Dermis lymphatic vessel endothelial cell (primary cell): ENCODE results near the gene ZNF234. TPM values are rescaled to one million over a fixed set of nuclear protein-coding genes. Genes with fewer than 3 reads are reported as not detected.

Experiments used
- total RNA-seq: library from RNA; depleted of rRNA; stranded (reverse); fragments of >200 nt; gene quantifications from 2 replicates; pipeline ENCODE4 v1.2.1, GENCODE V29; 2014

The ZNF234 gene
- total RNA-seq, result 8.0 and 12.5 TPM in 2 replicates

DNA sequence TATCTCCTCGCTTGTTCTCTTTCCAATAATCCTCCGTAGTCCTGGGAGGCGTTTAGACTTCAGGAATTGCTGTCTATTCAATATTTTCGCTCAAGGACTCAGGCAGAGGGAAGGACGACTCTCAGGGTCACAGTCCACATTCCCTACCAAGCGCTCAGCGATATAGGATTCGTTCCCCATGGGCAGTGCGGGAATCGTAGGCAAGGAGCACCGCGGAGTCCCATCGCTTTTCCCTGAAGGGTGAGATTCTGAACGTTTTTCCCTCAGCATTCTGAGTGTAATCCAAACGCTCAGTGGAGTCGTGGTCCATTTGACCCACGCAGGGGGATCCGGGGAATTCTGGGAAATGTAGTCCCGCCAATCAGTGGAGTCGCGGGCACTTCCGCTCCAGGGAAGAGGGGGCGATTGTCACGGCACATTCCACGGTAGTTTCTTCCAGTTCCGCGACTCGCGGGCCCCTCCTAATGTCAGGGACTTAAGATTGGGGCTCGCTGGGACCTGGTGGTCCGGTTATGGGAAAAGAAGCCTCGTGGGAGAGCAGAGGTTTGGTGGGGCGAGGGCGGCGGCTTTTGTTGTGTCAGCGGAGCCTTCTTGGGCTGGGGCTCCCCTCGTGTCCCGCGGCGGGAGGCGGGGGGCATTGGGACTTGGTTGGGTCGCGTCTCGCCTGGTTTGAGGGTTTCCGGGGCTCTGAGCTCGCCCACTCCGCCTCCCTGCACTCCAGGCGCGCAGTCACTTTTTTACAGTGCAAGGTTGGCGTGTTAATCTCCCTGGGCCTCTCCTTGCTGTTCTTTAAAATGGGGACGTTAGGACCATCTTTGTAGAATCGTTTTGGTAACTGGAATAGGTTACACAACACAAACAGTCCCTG is at the start of gene ZNF234:
TSS of gene ZNF234 (plus strand) at position 364 of the 868 bp plus-strand sequence. CDS start 3,079 bp downstream, outside the sequence.

DNA sequence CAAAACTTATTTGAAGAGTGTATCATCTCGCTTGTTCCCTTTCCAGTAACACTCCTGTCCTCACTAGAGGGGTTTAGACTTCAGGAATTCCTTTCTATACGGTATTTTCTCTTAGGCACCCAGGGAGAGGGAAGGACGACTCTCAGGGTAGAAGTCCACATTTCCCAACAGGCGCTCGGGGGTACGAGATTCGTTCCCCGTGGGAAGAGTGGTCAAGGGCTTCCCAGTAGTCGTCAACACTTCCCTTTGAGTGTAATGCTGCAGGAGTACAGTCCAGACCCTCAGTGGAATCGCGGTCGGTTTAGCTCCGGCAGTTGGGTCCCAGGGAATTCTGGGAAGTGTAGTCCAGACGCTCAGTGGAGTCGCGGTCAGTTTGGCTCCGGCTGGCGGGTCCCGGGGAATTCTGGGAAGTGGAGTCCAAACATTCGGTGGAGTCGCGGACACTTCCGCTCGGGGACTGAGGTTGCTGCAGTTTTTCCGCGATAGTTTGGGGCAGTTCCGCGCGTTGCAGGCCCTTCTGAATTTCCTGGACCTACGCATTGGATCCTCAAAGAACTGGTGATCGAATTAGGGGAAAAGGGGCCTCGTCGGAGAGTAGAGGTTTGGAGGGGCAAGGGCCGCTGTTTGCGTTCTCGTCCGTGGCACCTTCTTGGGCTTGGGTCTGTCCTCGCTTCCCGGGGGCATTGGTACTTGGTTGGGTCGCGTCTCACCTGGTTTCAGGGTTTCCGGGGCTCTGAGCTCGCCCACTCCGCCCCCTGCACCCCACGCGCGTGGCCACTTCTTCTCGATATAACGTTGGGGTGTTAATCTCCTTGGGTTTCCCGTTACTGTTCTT is 47.2 kb upstream of the ZNF234 start, which contains the start of gene ZNF224:
TSS of gene ZNF224 (plus strand) at position 431 of the 835 bp plus-strand sequence. CDS start 3,513 bp downstream, outside the sequence.

DNA sequence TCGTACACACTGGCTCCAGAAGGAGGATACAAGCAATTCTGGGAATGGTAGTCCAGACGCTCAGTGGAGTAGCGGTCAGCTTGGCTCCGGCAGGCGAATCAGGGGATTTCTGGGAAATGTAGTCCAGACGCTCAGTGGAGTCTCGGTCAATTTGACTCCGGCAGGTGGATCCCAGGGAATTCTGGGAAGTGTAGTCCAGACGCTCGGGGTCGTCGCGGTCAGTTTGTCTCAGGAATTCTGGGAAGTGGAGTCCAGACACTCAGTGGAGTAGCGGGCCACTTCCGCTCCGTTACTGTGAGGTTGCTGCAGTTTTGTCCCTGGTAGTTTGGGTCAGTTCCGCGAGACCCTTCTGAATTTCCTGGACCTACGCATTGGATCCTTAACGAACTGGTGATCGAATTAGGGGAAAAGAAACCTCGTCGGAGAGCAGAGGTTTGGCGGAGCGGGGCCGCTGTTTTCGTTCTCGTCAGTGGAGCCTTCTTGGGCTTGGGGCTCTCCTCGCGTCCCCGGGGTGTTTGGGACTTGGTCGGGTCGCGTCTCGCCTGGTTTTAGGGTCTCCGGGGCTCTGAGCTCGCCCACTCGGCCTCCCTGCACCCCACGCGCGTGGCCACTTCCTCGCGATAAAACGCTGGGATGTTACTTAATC is 28.1 kb upstream of the ZNF234 start, which contains the start of gene ZNF225:
TSS of gene ZNF225 (plus strand) at position 262 of the 646 bp plus-strand sequence. CDS start 2,429 bp downstream, outside the sequence.

DNA sequence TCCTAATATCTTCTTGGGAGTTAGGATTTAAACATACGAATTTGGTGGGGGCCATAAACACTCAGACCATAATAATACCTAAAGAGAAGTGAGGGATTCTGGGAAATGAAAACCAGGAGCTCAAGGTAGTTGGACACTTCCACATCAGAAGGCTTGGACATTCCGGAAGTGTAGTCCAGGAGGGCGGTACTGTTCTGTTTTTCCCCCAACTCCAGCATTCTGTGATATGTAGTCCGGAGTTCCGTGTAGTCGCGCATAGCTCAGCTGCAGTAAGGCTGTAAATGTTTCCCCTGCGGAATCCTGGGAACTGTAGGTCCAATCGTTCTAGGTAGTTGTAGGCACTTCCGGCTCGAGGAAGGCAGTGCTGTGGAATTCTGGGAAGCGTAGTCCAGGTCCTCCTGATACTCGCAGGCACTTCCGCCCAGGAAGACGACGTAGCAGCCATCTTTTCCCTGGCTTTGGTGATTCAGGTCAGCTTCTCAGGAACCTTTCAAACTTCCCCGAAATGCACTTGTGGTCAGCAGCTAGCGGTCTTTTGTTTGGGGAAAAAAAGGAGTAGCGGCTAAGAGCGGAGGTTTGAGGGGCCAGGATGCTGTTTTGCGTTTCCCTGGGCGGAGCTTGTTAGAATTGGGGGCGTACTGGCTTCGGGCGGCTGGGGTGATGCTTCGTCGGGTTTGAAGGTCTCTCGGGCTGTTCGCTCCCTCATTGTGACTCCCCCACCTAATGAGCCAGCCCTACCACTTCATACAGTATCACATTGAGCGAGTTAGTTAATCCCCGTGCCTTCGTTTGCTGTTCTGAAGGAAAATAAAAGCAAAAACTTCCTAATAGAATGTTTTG is 23.5 kb downstream of the ZNF234 start, which contains the start of gene ZNF226:
TSS of gene ZNF226 (plus strand) at position 428 of the 840 bp plus-strand sequence. CDS start 4,981 bp downstream, outside the sequence.

Other genes with a start within 250 kb of the ZNF234 start
- gene ZNF45, start 206.3 kb upstream of the ZNF234 start, total RNA-seq, result 16.3 and 21.6 TPM in 2 replicates
- 3.9 and 6.3 TPM in 2 replicates for gene ZNF221, start 190.3 kb upstream of the ZNF234 start, total RNA-seq
- gene ZNF155, start 157.4 kb upstream of the ZNF234 start, total RNA-seq, result 7.8 and 9.9 TPM in 2 replicates
- 3.0 and 4.2 TPM in 2 replicates for gene ZNF230, start 138.6 kb upstream of the ZNF234 start, total RNA-seq
- 5.7 and 7.8 TPM in 2 replicates for gene ZNF222, start 116.2 kb upstream of the ZNF234 start, total RNA-seq
- gene ZNF223, start 89.5 kb upstream of the ZNF234 start, total RNA-seq, result 6.0 and 7.3 TPM in 2 replicates
- gene ZNF284, start 69.4 kb upstream of the ZNF234 start, total RNA-seq, result 2.9 and 3.1 TPM in 2 replicates
- 28.3 and 38.9 TPM in 2 replicates for gene ZNF224, start 47.2 kb upstream of the ZNF234 start, total RNA-seq
- gene ZNF225, start 28.2 kb upstream of the ZNF234 start, total RNA-seq, result 5.9 and 7.8 TPM in 2 replicates
- gene ZNF226, start 23.5 kb downstream of the ZNF234 start, total RNA-seq, result 14.1 and 15.7 TPM in 2 replicates
- gene ZNF227, start 71.0 kb downstream of the ZNF234 start, total RNA-seq, result 16.9 and 24.7 TPM in 2 replicates
- gene ZNF233, start 118.3 kb downstream of the ZNF234 start, total RNA-seq, result 0.95 and 2.0 TPM in 2 replicates
- 6.7 and 8.2 TPM in 2 replicates for gene ZNF235, start 163.5 kb downstream of the ZNF234 start, total RNA-seq
- 6.1 and 8.9 TPM in 2 replicates for gene ZNF112, start 215.1 kb downstream of the ZNF234 start, total RNA-seq